GM12801 (cell line): Measurements from ENCODE around the gene SRL.

Source experiments
- CTCF ChIP-seq: IDR thresholded peaks from one replicate; pipeline ENCODE4 v1.5.1; 2011; ENCODE audit warnings: control low read depth; ENCODE audit not compliant: insufficient read length; ENCODE audit errors: extremely low read depth

SRL gene

GRCh38 chr16:4160658-4161430 lies 81.0 kb downstream of the SRL start:
- no peak for TF ChIP-seq CTCF

GRCh38 chr16:4159726-4160125 lies 82.2 kb downstream of the SRL start:
- TF ChIP-seq CTCF: no peak

DNA sequence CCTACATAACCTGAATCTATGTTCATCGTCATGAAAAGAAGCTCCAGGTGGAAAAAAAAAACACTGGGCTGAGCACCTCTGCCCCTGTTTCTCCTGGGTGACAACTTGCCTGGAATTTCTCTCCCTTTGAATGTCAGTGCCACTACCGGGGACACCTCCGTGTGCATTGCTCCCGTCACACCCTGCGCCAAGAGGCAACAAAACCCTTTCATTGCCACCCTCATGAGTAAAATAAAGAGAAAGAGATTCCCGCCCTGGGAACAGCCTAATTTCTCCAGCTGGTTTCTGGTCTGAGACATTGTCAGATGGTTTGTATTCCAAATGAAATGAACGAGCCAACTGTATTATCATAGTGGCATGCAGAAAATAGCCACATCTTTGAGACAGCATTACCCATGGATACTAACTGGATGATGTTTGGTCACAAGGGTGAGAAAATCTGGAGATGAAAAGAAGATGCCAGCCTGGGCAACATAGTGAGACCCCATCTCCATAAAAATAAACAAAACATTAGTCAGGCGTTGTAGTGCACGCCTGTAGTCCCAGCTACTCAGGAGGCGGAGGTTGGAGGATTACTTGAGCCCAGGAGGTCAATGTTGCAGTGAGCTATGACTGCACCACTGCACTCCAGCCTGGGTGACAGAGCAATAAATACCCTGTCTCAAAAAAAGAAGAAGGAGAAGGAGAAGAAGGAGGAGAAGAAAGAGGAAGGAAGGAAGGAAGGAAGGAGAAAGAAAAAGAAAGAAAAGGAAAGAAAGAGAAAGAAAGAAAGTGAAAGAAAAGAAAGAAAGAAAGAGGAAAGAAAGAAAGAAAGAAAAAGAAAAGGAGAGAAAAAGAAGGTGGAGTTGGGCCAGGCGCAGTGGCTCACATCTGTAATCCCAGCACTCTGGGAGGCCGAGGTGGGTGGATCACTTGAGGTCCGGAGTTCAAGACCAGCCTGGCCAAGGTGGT lies 83.5 kb downstream of the SRL start:
- TF ChIP-seq CTCF: no peak

DNA sequence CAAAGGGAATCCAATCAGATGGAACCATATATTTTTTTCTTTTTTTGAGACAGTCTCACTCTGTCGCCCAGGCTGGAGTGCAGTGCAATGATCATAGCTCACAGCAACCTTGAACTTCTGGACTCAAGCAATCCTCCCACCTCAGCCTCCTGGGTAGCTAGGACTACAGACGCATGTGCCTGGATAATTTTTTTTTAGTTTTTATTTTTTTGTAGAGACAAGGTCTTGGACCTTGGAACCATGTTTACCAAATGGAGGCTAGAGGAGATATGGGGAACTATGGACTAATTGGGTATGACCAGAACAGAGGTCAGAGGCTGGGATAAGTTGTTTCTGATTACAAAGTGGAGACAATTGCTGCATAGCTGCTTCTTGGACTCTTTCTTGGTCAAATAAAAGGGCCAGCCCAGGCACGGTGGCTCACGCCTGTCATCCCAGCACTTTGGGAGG lies 84.5 kb downstream of the SRL start:
- no peak for TF ChIP-seq CTCF

- TF ChIP-seq CTCF: no peak
Measured at GRCh38 chr16:4152267-4152666, 89.6 kb downstream of the SRL start.

DNA sequence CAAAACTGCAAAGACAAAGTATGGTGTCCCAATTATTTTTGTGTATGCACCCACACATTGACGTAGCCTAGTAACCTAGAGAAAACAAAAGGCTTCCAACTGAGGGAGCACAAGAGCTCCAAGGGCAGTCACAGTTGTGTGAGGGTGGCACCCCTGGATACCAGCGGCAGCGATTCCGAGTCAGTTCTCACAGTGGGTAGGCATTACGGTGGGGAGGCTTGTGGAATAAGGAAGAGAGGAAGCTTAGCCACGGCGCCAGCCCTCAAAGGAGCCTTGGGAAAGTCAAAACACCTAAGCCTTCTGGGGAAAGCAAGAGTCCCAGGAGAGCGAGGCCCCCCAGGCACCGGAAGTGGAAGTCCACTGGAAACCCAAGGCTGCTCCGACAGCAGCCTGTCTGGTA lies 94.6 kb downstream of the SRL start:
- no peak for TF ChIP-seq CTCF

DNA sequence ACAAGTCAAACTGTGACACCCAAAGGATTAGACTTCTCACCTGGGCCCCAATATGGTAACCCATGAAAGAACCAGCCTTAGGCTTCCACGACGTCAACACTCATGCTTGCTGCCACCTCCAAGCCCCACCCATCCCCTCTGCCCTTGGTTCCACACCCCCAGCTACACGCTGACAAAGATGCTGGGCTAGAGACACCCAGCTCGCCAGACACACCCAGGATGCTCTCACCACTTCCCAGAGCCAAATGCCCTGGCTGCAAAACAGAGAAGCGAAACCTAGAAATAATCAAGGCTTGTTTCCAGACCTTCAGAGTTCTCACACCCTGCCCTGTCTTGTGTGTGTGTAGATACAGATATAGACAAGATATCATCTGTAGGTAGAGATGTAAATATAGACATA lies 99.6 kb downstream of the SRL start:
- TF ChIP-seq CTCF: no peak
